Spleen (tissue), 7 donors: ENCODE data around the gene ZNF536.

Experiments used
- CTCF ChIP-seq, 11 experiments: fragments of 200-600 bp in 7 of 11; fragments of 450-650 bp in 4 of 11; sonication (generic) in 4 of 11; IDR thresholded peaks in 8 of 11; conservative IDR thresholded peaks in 3 of 11; 1 replicate in 7 of 11; 2 replicates in 4 of 11; pipeline versions ENCODE4 v1.4.0 to v1.8.0; 2016 to 2021; ENCODE audit warnings: antibody characterized with exemption in 11 of 11, inconsistent platforms in 4 of 11, mild to moderate bottlenecking in 1 of 11
- POLR2A ChIP-seq, 3 donors: fragments of 450-650 bp; IDR thresholded peaks; one replicate each; pipeline ENCODE4 v1.5.1; 2017; ENCODE audit warnings: antibody characterized with exemption in 3 of 3, mild to moderate bottlenecking in 1 of 3
- POLR2AphosphoS5 ChIP-seq, 3 donors: sonication (generic); formaldehyde crosslinking; IDR thresholded peaks; one replicate each; pipeline ENCODE4 v1.5.1; 2017; ENCODE audit warnings: antibody characterized with exemption in 3 of 3
- donor health status: DM: no; HTN: no; CAD: no; lungs with moderate emphysema.
- donor health status: DM: no; HTN: no; CAD: no.
- donor health status: DM: no; HTN: no; CAD: no.

GRCh38 chr19:30327331-30327730, 44.9 kb upstream of the ZNF536 start:
- no peak for TF ChIP-seq CTCF (IDR thresholded peaks at IDR 0.05 in 8 of 11, conservative IDR thresholded peaks at IDR 0.05 in 3 of 11)
- no peak for TF ChIP-seq POLR2A (IDR thresholded peaks at IDR 0.05)
- TF ChIP-seq POLR2AphosphoS5 (IDR thresholded peaks at IDR 0.05), result no peak
